ENCODE measurements around the gene GPC5. TPM values are rescaled to one million over a fixed set of nuclear protein-coding genes. Genes with fewer than 3 reads are reported as not detected.

The GPC5 gene
- total RNA-seq, 1 experiment from 2014 or later = 0.26 TPM

DNA sequence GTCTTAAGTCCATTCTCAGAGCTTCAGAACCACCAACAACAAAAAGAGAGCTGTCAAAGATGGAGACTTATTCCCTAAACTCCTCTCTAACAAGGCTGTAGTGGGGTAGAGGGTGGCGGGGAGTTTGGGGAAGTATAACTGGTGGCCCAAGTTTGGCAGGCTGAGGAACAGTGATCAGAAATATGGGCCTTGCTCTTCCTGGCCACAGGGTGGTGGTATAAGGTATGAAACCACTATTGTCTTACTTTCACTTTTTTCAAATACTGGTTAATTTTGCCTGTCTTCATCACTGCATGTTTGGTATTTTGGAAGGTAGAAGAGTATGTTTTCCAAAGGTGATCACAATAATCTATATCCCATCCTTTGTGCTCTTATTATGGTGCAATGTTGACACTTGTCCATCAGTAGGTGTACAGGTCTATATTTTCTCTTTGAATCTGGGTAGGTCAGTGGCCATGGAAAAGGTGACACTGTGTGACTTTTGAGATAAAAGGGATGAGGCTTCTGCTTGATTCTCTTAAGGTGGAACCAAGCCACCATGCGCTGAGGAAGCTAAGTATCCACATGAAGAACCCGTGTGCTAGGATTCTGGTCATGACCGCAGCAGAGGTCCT, 23.2 kb upstream of the GPC5 start:
- Histone ChIP-seq H3K4me3 (ENCODE audit: low read depth in 2 of 2, low read length in 2 of 2) (no peak overlapping the region), H3K9me3 (ENCODE audit: control insufficient read depth, insufficient read depth, low read depth, low read length) (no peaks in the 10 kb centered on the region), H3K36me3 (ENCODE audit: control insufficient read depth, insufficient read depth, low read length) (no peaks in the 10 kb centered on the region), H3K27ac (ENCODE audit: low read length) (no peak overlapping the region), H3K4me1 (ENCODE audit: control insufficient read depth, insufficient read depth, low read length) (no peaks in the 10 kb centered on the region), H3K27me3 (ENCODE audit: control insufficient read depth, insufficient read depth, low read length) (no peaks in the 10 kb centered on the region)
- TF ChIP-seq, protein P1, sequence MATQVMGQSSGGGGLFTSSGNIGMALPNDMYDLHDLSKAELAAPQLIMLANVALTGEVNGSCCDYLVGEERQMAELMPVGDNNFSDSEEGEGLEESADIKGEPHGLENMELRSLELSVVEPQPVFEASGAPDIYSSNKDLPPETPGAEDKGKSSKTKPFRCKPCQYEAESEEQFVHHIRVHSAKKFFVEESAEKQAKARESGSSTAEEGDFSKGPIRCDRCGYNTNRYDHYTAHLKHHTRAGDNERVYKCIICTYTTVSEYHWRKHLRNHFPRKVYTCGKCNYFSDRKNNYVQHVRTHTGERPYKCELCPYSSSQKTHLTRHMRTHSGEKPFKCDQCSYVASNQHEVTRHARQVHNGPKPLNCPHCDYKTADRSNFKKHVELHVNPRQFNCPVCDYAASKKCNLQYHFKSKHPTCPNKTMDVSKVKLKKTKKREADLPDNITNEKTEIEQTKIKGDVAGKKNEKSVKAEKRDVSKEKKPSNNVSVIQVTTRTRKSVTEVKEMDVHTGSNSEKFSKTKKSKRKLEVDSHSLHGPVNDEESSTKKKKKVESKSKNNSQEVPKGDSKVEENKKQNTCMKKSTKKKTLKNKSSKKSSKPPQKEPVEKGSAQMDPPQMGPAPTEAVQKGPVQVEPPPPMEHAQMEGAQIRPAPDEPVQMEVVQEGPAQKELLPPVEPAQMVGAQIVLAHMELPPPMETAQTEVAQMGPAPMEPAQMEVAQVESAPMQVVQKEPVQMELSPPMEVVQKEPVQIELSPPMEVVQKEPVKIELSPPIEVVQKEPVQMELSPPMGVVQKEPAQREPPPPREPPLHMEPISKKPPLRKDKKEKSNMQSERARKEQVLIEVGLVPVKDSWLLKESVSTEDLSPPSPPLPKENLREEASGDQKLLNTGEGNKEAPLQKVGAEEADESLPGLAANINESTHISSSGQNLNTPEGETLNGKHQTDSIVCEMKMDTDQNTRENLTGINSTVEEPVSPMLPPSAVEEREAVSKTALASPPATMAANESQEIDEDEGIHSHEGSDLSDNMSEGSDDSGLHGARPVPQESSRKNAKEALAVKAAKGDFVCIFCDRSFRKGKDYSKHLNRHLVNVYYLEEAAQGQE (IDR thresholded peaks at IDR 0.05; ENCODE audit: insufficient read depth in 1 of 2, low read depth in 2 of 2, low read length in 1 of 2) = no peak
- no peak for TF ChIP-seq POLR2AphosphoS5 (IDR thresholded peaks at IDR 0.05; ENCODE audit: low read depth, low read length)
- TF ChIP-seq, protein P2, sequence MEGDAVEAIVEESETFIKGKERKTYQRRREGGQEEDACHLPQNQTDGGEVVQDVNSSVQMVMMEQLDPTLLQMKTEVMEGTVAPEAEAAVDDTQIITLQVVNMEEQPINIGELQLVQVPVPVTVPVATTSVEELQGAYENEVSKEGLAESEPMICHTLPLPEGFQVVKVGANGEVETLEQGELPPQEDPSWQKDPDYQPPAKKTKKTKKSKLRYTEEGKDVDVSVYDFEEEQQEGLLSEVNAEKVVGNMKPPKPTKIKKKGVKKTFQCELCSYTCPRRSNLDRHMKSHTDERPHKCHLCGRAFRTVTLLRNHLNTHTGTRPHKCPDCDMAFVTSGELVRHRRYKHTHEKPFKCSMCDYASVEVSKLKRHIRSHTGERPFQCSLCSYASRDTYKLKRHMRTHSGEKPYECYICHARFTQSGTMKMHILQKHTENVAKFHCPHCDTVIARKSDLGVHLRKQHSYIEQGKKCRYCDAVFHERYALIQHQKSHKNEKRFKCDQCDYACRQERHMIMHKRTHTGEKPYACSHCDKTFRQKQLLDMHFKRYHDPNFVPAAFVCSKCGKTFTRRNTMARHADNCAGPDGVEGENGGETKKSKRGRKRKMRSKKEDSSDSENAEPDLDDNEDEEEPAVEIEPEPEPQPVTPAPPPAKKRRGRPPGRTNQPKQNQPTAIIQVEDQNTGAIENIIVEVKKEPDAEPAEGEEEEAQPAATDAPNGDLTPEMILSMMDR (IDR thresholded peaks at IDR 0.05) = peak; percentile 54
- ChIA-PET POLR2A (no interaction called here), CTCF (no interaction called here)
- ATAC-seq (no peak), DNase-seq (ENCODE audit: low read depth, low spot score) (peak; percentile 7)
- no TSS peak for BruUV-seq (replicated peaks)
- in situ Hi-C loops (cut with HindIII; ENCODE audit: low pct_unique_long_range_greater_than_20kb, low sequenced_read_pairs) (no loop called here), intact Hi-C loops (cut with micrococcal nuclease; ENCODE audit: unreplicated experiment) (no loop called here)

DNA sequence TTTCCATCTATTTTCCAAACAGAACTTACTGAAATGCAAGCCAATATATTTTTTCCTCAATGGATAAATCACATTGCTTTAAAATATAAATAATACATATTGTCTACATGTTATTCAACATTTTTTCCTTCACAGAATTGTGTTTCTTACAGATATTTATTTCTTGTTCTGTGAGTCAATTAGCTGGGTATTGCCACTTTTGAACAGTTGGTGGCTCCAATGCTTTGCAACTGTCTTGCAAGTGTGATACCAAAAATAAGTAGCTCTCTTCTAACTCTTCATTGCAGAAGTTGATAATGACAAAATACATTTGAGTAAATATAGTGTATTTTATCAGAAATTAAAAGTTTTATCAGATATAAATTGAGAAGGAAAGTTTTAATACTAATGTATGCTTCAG, 17.1 kb upstream of the GPC5 start:
- Histone ChIP-seq H3K36me3 (ENCODE audit: control insufficient read depth, insufficient read depth, low read length) (no peaks in the 10 kb centered on the region), H3K9me3 (ENCODE audit: control insufficient read depth, insufficient read depth, low read depth, low read length) (no peaks in the 10 kb centered on the region), H3K27me3 (ENCODE audit: control insufficient read depth, insufficient read depth, low read length) (no peaks in the 10 kb centered on the region), H3K4me1 (ENCODE audit: control insufficient read depth, insufficient read depth, low read length) (no peaks in the 10 kb centered on the region), H3K4me3 (ENCODE audit: low read depth in 2 of 2, low read length in 2 of 2) (no peak overlapping the region), H3K27ac (ENCODE audit: low read length) (no peak overlapping the region)
- ATAC-seq (no peak), DNase-seq (ENCODE audit: low read depth, low spot score) (no peak)
- POLR2A ChIA-PET = no interaction called here
- CTCF ChIA-PET = interaction anchor here (0.8 kb wide), 1 partner anchor 339 kb away, joined by 4 read pairs; no protein-coding TSS in a partner anchor
- TF ChIP-seq, protein P2 (IDR thresholded peaks at IDR 0.05) = peak; percentile 41; the same call in 1 of the 2 replicates
- no peak for TF ChIP-seq TCF7L2 (IDR thresholded peaks at IDR 0.05; ENCODE audit: low read depth, low read length)
- no TSS peak for BruUV-seq (replicated peaks)
- in situ Hi-C loops (cut with HindIII; ENCODE audit: low pct_unique_long_range_greater_than_20kb, low sequenced_read_pairs) (no loop called here), intact Hi-C loops (cut with micrococcal nuclease; ENCODE audit: unreplicated experiment) (loop anchor here (5.0 to 10.0 kb wide), 2 partner anchors 341 to 403 kb away; no protein-coding TSS in a partner anchor)
